Ovary (tissue), 9 donors: ENCODE measurements around the gene ABHD16A. TPM values are rescaled to one million over a fixed set of nuclear protein-coding genes. Genes with fewer than 3 reads are reported as not detected.

Experiments
- DNase-seq, 5 donors: peaks; one replicate each; pipeline ENCODE4 v3.0.0-alpha.2; 2019 to 2020
- H3K27ac ChIP-seq, 2 donors: fragments of 200-600 bp; one replicate each; pipeline versions ENCODE4 v1.5.1 to v1.8.0; 2019 to 2022
- H3K27me3 ChIP-seq: fragments of 200-600 bp; one replicate; pipeline ENCODE4 v1.8.0; 2022
- H3K36me3 ChIP-seq: fragments of 200-600 bp; sonication (generic); one replicate; pipeline ENCODE4 v1.5.1; 2019
- H3K4me1 ChIP-seq: one replicate; pipeline ENCODE4 v1.8.1; 2013; ENCODE audit warnings: mild to moderate bottlenecking, moderate library complexity; ENCODE audit not compliant: insufficient read depth
- H3K4me3 ChIP-seq: fragments of 200-600 bp; sonication (generic); one replicate; pipeline ENCODE4 v1.5.1; 2017
- H3K9me3 ChIP-seq, 2 donors: fragments of 200-600 bp in 1 of 2; sonication (generic) in 1 of 2; one replicate each; pipeline versions ENCODE4 v1.5.1 to v1.8.1; 2013 to 2019; ENCODE audit warnings: mild to moderate bottlenecking in 1 of 2, moderate library complexity in 1 of 2
- CTCF ChIP-seq, 3 donors: fragments of 450-650 bp in 2 of 3; fragments of 200-600 bp in 1 of 3; IDR thresholded peaks; one replicate each; pipeline versions ENCODE4 v1.5.1 to v1.8.0; 2016 to 2022; ENCODE audit warnings: antibody characterized with exemption in 3 of 3, mild to moderate bottlenecking in 1 of 3
- EP300 ChIP-seq: sonication (generic); formaldehyde crosslinking; IDR thresholded peaks from one replicate; pipeline ENCODE4 v1.6.1; 2017; ENCODE audit warnings: antibody characterized with exemption
- POLR2A ChIP-seq: fragments of 450-650 bp; IDR thresholded peaks from one replicate; pipeline ENCODE4 v1.6.1; 2017; ENCODE audit warnings: antibody characterized with exemption, mild to moderate bottlenecking, moderate library complexity
- WGBS, 3 donors: extraction: QIAGEN DNeasy Blood & Tissue Kit in 1 of 3; methylation state at CpG; one replicate each; pipeline versions ENCODE4 v1.1.5 to v1.1.7; 2013 to 2017; 5-methylcytosine and 5-hydroxymethylcytosine counted together
- intact Hi-C, 4 donors: fragments of 100-400 bp; cut with DNase I; formaldehyde crosslinking; loops; one replicate each; pipeline versions ENCODE4 v1.11.0 to v1.15.1; 2022 to 2023
- polyA plus RNA-seq, 2 donors: library from polyadenylated mRNA; stranded (reverse); fragments of 200-250 nt in 1 of 2; fragments of 350-450 nt in 1 of 2; fragmentation: Illumina TruSeq in 1 of 2; extraction: RNeasy Lipid Tissue Mini Kit (QIAGEN cat#74804) in 1 of 2; gene quantifications; one replicate each; pipeline ENCODE4 v1.2.3, GENCODE V29; 2013 to 2014
- total RNA-seq, 7 donors: library from RNA; depleted of rRNA in 2 of 7; stranded (reverse); fragments of >200 nt in 2 of 7; fragmentation: NEBNext Ultra II Directional in 3 of 7; extraction: Animal tissue kit (Norgen Biotek cat#: 25700) in 3 of 7; gene quantifications; one replicate each; pipeline versions ENCODE4 v1.1.0 to v1.2.4, GENCODE V29; 2016 to 2023
- donor health status: DM: no; HTN: no; CAD: no; lungs with moderate emphysema.
- donor health status: DM: no; HTN: no; CAD: no.
- donor health status: Bipolar disorder and iron deficiency.
- donor health status: DM: yes; HTN: yes; CAD: no.
- donor health status: DM: no; HTN: no; CAD: no.
- donor health status: DM: yes; HTN: yes; CAD: no.

Gene ABHD16A
- total and polyA plus RNA-seq, 9 donors, result 25.4 to 60.4 (median 36.7) TPM

- Histone ChIP-seq H3K27me3 (no peaks in the 10 kb centered on the region), H3K9me3 (no peaks in the 10 kb centered on the region), H3K4me1 (peaks cover 3% of the 10 kb centered on the region), H3K4me3 (peak overlapping the region; percentile 48), H3K27ac (peak overlapping the region; percentile 71 to 73), H3K36me3 (no peaks in the 10 kb centered on the region)
- intact Hi-C loops, result loop anchor here in 3 of 4 donors (5.0 to 10.0 kb wide), 2 partner anchors 151 to 184 kb away; partner anchors contain the start of gene NEU1 (in 2 of the 3)
- WGBS, 3 donors, result 1% methylated on average over 40 of the region's 40 CpGs
- TF ChIP-seq CTCF (IDR thresholded peaks at IDR 0.05) (peak in 1 of 3 donors; percentile 30), EP300 (no peak)
- peak in 4 of 5 donors; percentile 48 to 68 (median 60) for DNase-seq
These were observed 21.9 kb downstream of the ABHD16A start for GRCh38 chr6:31681135-31681671.

GRCh38 chr6:31680226-31681134 lies 22.6 kb downstream of the ABHD16A start, which contains the start of gene LY6G5C:
Gene LY6G5C (minus strand): TSS chr6:31681067. CDS start chr6:31680373, 694 bp downstream.
- whole genome bisulfite sequencing, 3 donors, result 12% methylated on average over 17 of the region's 17 CpGs
- no peak for TF ChIP-seq POLR2A
- TF ChIP-seq CTCF (IDR thresholded peaks at IDR 0.05), result peak in 2 of 3 donors; percentile 72 to 79
- DNase-seq, result peak; percentile 77 to 87 (median 83)
- intact Hi-C loops, result loop anchor here in 3 of 4 donors (5.0 to 10.0 kb wide), 2 partner anchors 152 to 184 kb away; partner anchors contain the start of gene NEU1 (in 2 of the 3)
- H3K36me3 ChIP-seq, result no peaks in the 10 kb centered on the region
- H3K4me3 ChIP-seq, result peak within 1 kb of the TSS; percentile 48
- peaks cover 3% of the 10 kb centered on the region for H3K4me1 ChIP-seq
- no peaks in the 10 kb centered on the region for H3K9me3 ChIP-seq
- H3K27me3 ChIP-seq, result no peaks in the 10 kb centered on the region
- peak within 1 kb of the TSS; percentile 71 to 73 for H3K27ac ChIP-seq

- no peak for DNase-seq
- intact Hi-C loops, result loop anchor here in 1 of 4 donors (10.0 kb wide), 1 partner anchor 287 kb away; no protein-coding TSS in a partner anchor
These were observed 25.2 kb downstream of the ABHD16A start for GRCh38 chr6:31677955-31678354.

More at GRCh38 chr6:31677955-31678354, 25.2 kb downstream of the ABHD16A start:
- Histone ChIP-seq H3K36me3 (no peaks in the 10 kb centered on the region), H3K9me3 (no peaks in the 10 kb centered on the region), H3K27me3 (no peaks in the 10 kb centered on the region), H3K4me3 (no peak overlapping the region), H3K4me1 (peaks cover 2% of the 10 kb centered on the region), H3K27ac (no peak overlapping the region)
- TF ChIP-seq CTCF (IDR thresholded peaks at IDR 0.05) (no peak), POLR2A (no peak), EP300 (no peak)
- WGBS, 3 donors, result 56 to 65% (median 62%) methylated on average over 8 of the region's 8 CpGs
